Measurements from ENCODE around the gene ARHGAP15.

- TF ChIP-seq CTCF (IDR thresholded peaks at IDR 0.05; ENCODE audit: low read length) (no peak), EZH2 (optimal IDR thresholded peaks at IDR 0.05; ENCODE audit: low read depth, low read length) (no peak), EZH2phosphoT487 (IDR thresholded peaks at IDR 0.05; ENCODE audit: low read length) (no peak)
Observed at GRCh38 chr2:143728498-143728897, 599.3 kb downstream of the ARHGAP15 start.

Data from MM.1S (cell line).